ENCODE data around the gene DLG2. TPM values are rescaled to one million over a fixed set of nuclear protein-coding genes. Genes with fewer than 3 reads are reported as not detected.

Gene DLG2
- total RNA-seq, 3 donors from 2014 or later (not counting 1 experiment from before 2014, with no cell fraction given) = 1.7 to 2.9 (median 2.2) TPM

GRCh38 chr11:84412862-84413261 is 1214.3 kb downstream of the DLG2 start:
- DNase-seq = no peak
- intact Hi-C loops (cut with micrococcal nuclease) = no loop called here
- Mint-ChIP-seq H3K36me3 (no peaks in the 10 kb centered on the region), H3K9me3 (peaks cover 10 to 13% of the 10 kb centered on the region in 2 donors), H3K27me3 (ENCODE audit: low read depth in 2 of 2) (no peaks in the 10 kb centered on the region), H3K4me1 (no peaks in the 10 kb centered on the region), H3K4me3 (no peak overlapping the region), H3K27ac (no peak overlapping the region)
- Histone ChIP-seq H3K9me3 (ENCODE audit: control insufficient read depth, insufficient read depth, low read length) (no peaks in the 10 kb centered on the region), H3K27ac (ENCODE audit: low read length) (no peak overlapping the region), H3K27me3 (ENCODE audit: control insufficient read depth, insufficient read depth, low read length) (no peaks in the 10 kb centered on the region), H3K36me3 (ENCODE audit: control insufficient read depth, insufficient read depth, low read length) (no peaks in the 10 kb centered on the region), H3K4me1 (ENCODE audit: control insufficient read depth, insufficient read depth, low read length) (no peaks in the 10 kb centered on the region), H3K4me3 (ENCODE audit: low read length) (no peak overlapping the region)
- TF ChIP-seq CTCF (IDR thresholded peaks at IDR 0.05) = no peak
- no peak for ATAC-seq

GRCh38 chr11:84408946-84409411 is 1218.2 kb downstream of the DLG2 start:
- no peaks in the 10 kb centered on the region for H3K27me3 Mint-ChIP-seq (ENCODE audit: low read depth in 2 of 2)
- peaks cover 19 to 20% of the 10 kb centered on the region in 2 donors for H3K9me3 Mint-ChIP-seq
- ATAC-seq (no peak), DNase-seq (no peak)
- 86% methylated on average over 3 of the region's 3 CpGs for WGBS (ENCODE audit: insufficient coverage)
- Histone ChIP-seq H3K27me3 (ENCODE audit: control insufficient read depth, insufficient read depth, low read length) (no peaks in the 10 kb centered on the region), H3K4me1 (ENCODE audit: control insufficient read depth, insufficient read depth, low read length) (no peaks in the 10 kb centered on the region), H3K27ac (ENCODE audit: low read length) (no peak overlapping the region), H3K36me3 (ENCODE audit: control insufficient read depth, insufficient read depth, low read length) (no peaks in the 10 kb centered on the region), H3K9me3 (ENCODE audit: control insufficient read depth, insufficient read depth, low read length) (no peaks in the 10 kb centered on the region), H3K4me3 (ENCODE audit: low read length) (no peak overlapping the region)
- H3K4me3 Mint-ChIP-seq = no peak overlapping the region
- H3K4me1 Mint-ChIP-seq = no peaks in the 10 kb centered on the region
- intact Hi-C loops (cut with micrococcal nuclease) = no loop called here
- H3K27ac Mint-ChIP-seq = no peak overlapping the region
- TF ChIP-seq CTCF (IDR thresholded peaks at IDR 0.05) = no peak
- no peaks in the 10 kb centered on the region for H3K36me3 Mint-ChIP-seq

- DNase-seq (no peak), ATAC-seq (no peak)
- Histone ChIP-seq H3K4me3 (ENCODE audit: low read length) (no peak overlapping the region), H3K27me3 (ENCODE audit: control insufficient read depth, insufficient read depth, low read length) (no peaks in the 10 kb centered on the region), H3K36me3 (ENCODE audit: control insufficient read depth, insufficient read depth, low read length) (no peaks in the 10 kb centered on the region), H3K4me1 (ENCODE audit: control insufficient read depth, insufficient read depth, low read length) (no peaks in the 10 kb centered on the region), H3K9me3 (ENCODE audit: control insufficient read depth, insufficient read depth, low read length) (no peaks in the 10 kb centered on the region), H3K27ac (ENCODE audit: low read length) (no peak overlapping the region)
- Mint-ChIP-seq H3K4me3 (no peak overlapping the region), H3K9me3 (peaks cover 22 to 23% of the 10 kb centered on the region in 2 donors), H3K36me3 (no peaks in the 10 kb centered on the region), H3K27me3 (ENCODE audit: low read depth in 2 of 2) (no peaks in the 10 kb centered on the region), H3K27ac (no peak overlapping the region), H3K4me1 (no peaks in the 10 kb centered on the region)
- intact Hi-C loops (cut with micrococcal nuclease) = no loop called here
- WGBS (ENCODE audit: insufficient coverage) = 90% methylated on average over 4 of the region's 4 CpGs
- TF ChIP-seq CTCF (IDR thresholded peaks at IDR 0.05) = no peak
These were observed 1220.1 kb downstream of the DLG2 start for GRCh38 chr11:84407091-84407490.

- Mint-ChIP-seq H3K36me3 (no peaks in the 10 kb centered on the region), H3K4me1 (no peaks in the 10 kb centered on the region), H3K4me3 (no peak overlapping the region), H3K9me3 (peaks cover 2 to 6% of the 10 kb centered on the region in 2 donors), H3K27me3 (ENCODE audit: low read depth in 2 of 2) (no peaks in the 10 kb centered on the region), H3K27ac (no peak overlapping the region)
- no peaks in the 10 kb centered on the region for H3K36me3 ChIP-seq (ENCODE audit: control insufficient read depth, insufficient read depth, low read length)
- no peak for TF ChIP-seq CTCF (IDR thresholded peaks at IDR 0.05)
- 85% methylated on average over 3 of the region's 3 CpGs for WGBS (ENCODE audit: insufficient coverage)
- intact Hi-C loops (cut with micrococcal nuclease) = no loop called here
- H3K4me1 ChIP-seq (ENCODE audit: control insufficient read depth, insufficient read depth, low read length) = no peaks in the 10 kb centered on the region
- H3K9me3 ChIP-seq (ENCODE audit: control insufficient read depth, insufficient read depth, low read length) = no peaks in the 10 kb centered on the region
- DNase-seq = no peak
- ATAC-seq = no peak
- H3K4me3 ChIP-seq (ENCODE audit: low read length) = no peak overlapping the region
- no peaks in the 10 kb centered on the region for H3K27me3 ChIP-seq (ENCODE audit: control insufficient read depth, insufficient read depth, low read length)
- no peak overlapping the region for H3K27ac ChIP-seq (ENCODE audit: low read length)
These were observed 1229.0 kb downstream of the DLG2 start for GRCh38 chr11:84398017-84398626.
